Parathyroid adenoma (tissue), 2 donors: Measurements from ENCODE around the gene FBP1.

ENCODE experiments used
- H2AFZ ChIP-seq: fragments of 300-600 bp; sonication (generic); one replicate; pipeline ENCODE4 v1.7.0; 2017; ENCODE audit warnings: antibody characterized with exemption, mild to moderate bottlenecking
- H3K27ac ChIP-seq: fragments of 300-600 bp; sonication (generic); one replicate; pipeline ENCODE4 v1.7.0; 2017
- H3K27me3 ChIP-seq: fragments of 300-600 bp; sonication (generic); one replicate; pipeline ENCODE4 v1.7.0; 2017; ENCODE audit warnings: low read length; ENCODE audit not compliant: control insufficient read depth, insufficient read depth
- H3K36me3 ChIP-seq: fragments of 300-600 bp; sonication (generic); one replicate; pipeline ENCODE4 v1.7.0; 2017; ENCODE audit warnings: low read length; ENCODE audit not compliant: control insufficient read depth, insufficient read depth
- H3K4me1 ChIP-seq: fragments of 300-600 bp; sonication (generic); one replicate; pipeline ENCODE4 v1.7.0; 2017; ENCODE audit warnings: control low read depth
- H3K4me2 ChIP-seq: fragments of 300-600 bp; sonication (generic); one replicate; pipeline ENCODE4 v1.7.0; 2017; ENCODE audit warnings: low read length
- H3K4me3 ChIP-seq: fragments of 300-600 bp; sonication (generic); one replicate; pipeline ENCODE4 v1.7.0; 2017; ENCODE audit warnings: low read depth, low read length
- H3K79me2 ChIP-seq: fragments of 300-600 bp; sonication (generic); one replicate; pipeline ENCODE4 v1.7.0; 2017; ENCODE audit warnings: control low read depth
- H3K9ac ChIP-seq: fragments of 300-600 bp; sonication (generic); one replicate; pipeline ENCODE4 v1.7.0; 2017; ENCODE audit warnings: mild to moderate bottlenecking
- H3K9me3 ChIP-seq: fragments of 300-600 bp; sonication (generic); one replicate; pipeline ENCODE4 v1.7.0; 2017; ENCODE audit warnings: low read length; ENCODE audit not compliant: control insufficient read depth
- CTCF ChIP-seq: fragments of 300-600 bp; sonication (generic); IDR thresholded peaks from one replicate; pipeline ENCODE4 v1.7.0; 2017; ENCODE audit warnings: antibody characterized with exemption, mild to moderate bottlenecking
- donor health status: primary hyperparathyroidism.

Gene FBP1

GRCh38 chr9:94657021-94657725, 17.9 kb upstream of the FBP1 start:
- Histone ChIP-seq H3K9ac (no peak overlapping the region), H2AFZ (no peak overlapping the region), H3K27ac (no peak overlapping the region), H3K9me3 (no peaks in the 10 kb centered on the region), H3K4me2 (no peak overlapping the region), H3K79me2 (no peaks in the 10 kb centered on the region), H3K4me3 (no peak overlapping the region), H3K36me3 (no peaks in the 10 kb centered on the region), H3K4me1 (no peaks in the 10 kb centered on the region), H3K27me3 (no peaks in the 10 kb centered on the region)
- no peak for TF ChIP-seq CTCF

DNA sequence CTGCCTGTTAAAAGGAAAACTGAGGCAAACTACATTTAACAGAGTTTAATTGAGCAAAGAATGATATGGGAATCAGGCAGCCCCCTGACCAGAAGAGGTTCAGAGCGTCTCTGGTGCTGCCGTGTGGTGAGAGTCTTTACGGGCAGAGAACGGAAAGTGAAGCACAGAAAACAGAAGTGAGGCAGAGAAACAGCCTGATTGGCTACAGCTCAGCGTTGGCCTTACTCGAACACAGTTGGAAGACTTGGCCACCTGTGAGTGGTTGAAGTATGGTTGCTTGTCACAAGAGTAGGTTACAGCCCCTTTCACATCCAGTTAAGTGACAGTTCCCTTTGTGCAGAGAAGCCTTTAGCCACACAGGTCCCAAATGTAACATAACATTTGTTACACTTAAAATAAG, 16.9 kb upstream of the FBP1 start:
- no peak overlapping the region for H3K4me3 ChIP-seq
- no peak overlapping the region for H3K9ac ChIP-seq
- TF ChIP-seq CTCF, result no peak
- no peaks in the 10 kb centered on the region for H3K36me3 ChIP-seq
- H2AFZ ChIP-seq, result no peak overlapping the region
- no peaks in the 10 kb centered on the region for H3K79me2 ChIP-seq
- no peaks in the 10 kb centered on the region for H3K27me3 ChIP-seq
- H3K9me3 ChIP-seq, result no peaks in the 10 kb centered on the region
- H3K4me1 ChIP-seq, result no peaks in the 10 kb centered on the region
- no peak overlapping the region for H3K27ac ChIP-seq
- no peak overlapping the region for H3K4me2 ChIP-seq

- Histone ChIP-seq H2AFZ (no peak overlapping the region), H3K27ac (no peak overlapping the region), H3K36me3 (no peaks in the 10 kb centered on the region), H3K9me3 (no peaks in the 10 kb centered on the region), H3K4me1 (no peaks in the 10 kb centered on the region), H3K79me2 (no peaks in the 10 kb centered on the region), H3K9ac (no peak overlapping the region), H3K27me3 (no peaks in the 10 kb centered on the region), H3K4me2 (no peak overlapping the region), H3K4me3 (no peak overlapping the region)
- TF ChIP-seq CTCF, result no peak
These were observed 16.4 kb upstream of the FBP1 start for GRCh38 chr9:94655739-94656138.

DNA sequence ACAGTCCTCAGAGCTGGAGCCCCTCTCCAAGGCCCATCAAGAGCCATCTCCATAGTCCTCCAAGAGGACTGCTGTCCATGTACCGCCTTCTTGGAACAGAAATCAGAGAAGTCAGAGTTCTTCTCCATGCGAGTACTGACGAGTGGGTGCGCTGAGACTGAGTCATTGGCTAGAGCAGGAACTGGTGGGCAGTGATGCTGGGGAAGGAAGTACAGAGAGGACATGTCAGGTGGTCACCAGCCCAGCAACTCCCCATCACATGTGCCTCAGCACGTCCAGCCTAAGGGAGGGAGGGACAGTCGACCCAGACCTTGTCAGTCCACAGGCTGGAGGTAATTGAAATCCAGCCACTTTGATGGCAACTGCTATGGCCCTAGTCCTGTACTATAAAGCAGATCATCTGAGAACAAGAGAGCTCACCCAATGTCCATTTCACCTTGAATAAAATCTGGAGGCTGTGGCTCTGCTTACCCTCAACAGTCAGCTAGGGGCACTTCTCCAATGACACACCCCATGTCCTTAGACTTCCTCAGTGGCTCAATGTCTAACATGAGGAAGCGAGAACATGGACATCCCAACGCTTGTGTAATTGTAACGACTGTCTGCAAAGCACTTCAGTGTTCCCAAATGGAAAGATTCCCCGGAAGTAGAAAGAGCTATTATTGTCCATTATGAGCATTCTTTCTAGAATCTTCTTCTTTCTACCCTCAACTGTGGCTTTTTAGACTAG, 15.0 kb upstream of the FBP1 start:
- no peak overlapping the region for H3K9ac ChIP-seq
- no peaks in the 10 kb centered on the region for H3K79me2 ChIP-seq
- no peaks in the 10 kb centered on the region for H3K4me1 ChIP-seq
- no peaks in the 10 kb centered on the region for H3K9me3 ChIP-seq
- H3K27me3 ChIP-seq, result no peaks in the 10 kb centered on the region
- H3K4me2 ChIP-seq, result no peak overlapping the region
- no peak for TF ChIP-seq CTCF
- H3K4me3 ChIP-seq, result no peak overlapping the region
- no peaks in the 10 kb centered on the region for H3K36me3 ChIP-seq
- H3K27ac ChIP-seq, result no peak overlapping the region
- H2AFZ ChIP-seq, result no peak overlapping the region
